Astrocyte (in vitro differentiated cells and primary cell): ENCODE measurements around the gene TAAR8. TPM values are rescaled to one million over a fixed set of nuclear protein-coding genes. Genes with fewer than 3 reads are reported as not detected.

Experiments used
- DNase-seq: peaks from one replicate; pipeline ENCODE4 v3.0.0-alpha.2; 2010; ENCODE audit warnings: low read depth
- FAIRE-seq: peaks from 2 replicates; lab custom pipeline; 2011; peaks lifted over from hg19 to GRCh38; lab: Jason Lieb, UNC
- H2AFZ ChIP-seq: 2 replicates; pipeline ENCODE4 v1.6.0; 2012; ENCODE audit warnings: low read depth, low read length, inconsistent platforms
- H3K27ac ChIP-seq: 2 replicates; pipeline ENCODE4 v1.5.1; 2011; ENCODE audit warnings: low read depth, low read length, inconsistent platforms
- H3K27me3 ChIP-seq: 2 replicates; pipeline ENCODE4 v1.6.0; 2011; ENCODE audit warnings: low read length, inconsistent platforms; ENCODE audit not compliant: insufficient read depth
- H3K36me3 ChIP-seq: 2 replicates; pipeline ENCODE4 v1.5.1; 2011; ENCODE audit warnings: low read length, inconsistent platforms; ENCODE audit not compliant: insufficient read depth
- H3K4me1 ChIP-seq: 2 replicates; pipeline ENCODE4 v1.5.1; 2011; ENCODE audit warnings: low read length, inconsistent platforms; ENCODE audit not compliant: insufficient read depth
- H3K4me2 ChIP-seq: 2 replicates; pipeline ENCODE4 v1.6.0; 2012; ENCODE audit warnings: low read length, inconsistent platforms
- H3K4me3 ChIP-seq: 2 replicates; pipeline ENCODE4 v1.5.1; 2011; ENCODE audit warnings: low read depth, mild to moderate bottlenecking, low read length, inconsistent platforms; ENCODE audit not compliant: insufficient read depth
- H3K79me2 ChIP-seq: 2 replicates; pipeline ENCODE4 v1.6.0; 2012; ENCODE audit warnings: mild to moderate bottlenecking, low read length, inconsistent platforms; ENCODE audit not compliant: insufficient read depth
- H3K9ac ChIP-seq: 2 replicates; pipeline ENCODE4 v1.6.0; 2012; ENCODE audit warnings: mild to moderate bottlenecking, low read length, inconsistent platforms
- H3K9me3 ChIP-seq: 2 replicates; pipeline ENCODE4 v1.5.1; 2012; ENCODE audit warnings: low read depth, mild to moderate bottlenecking, low read length, inconsistent platforms; ENCODE audit not compliant: insufficient read depth
- H4K20me1 ChIP-seq: 2 replicates; pipeline ENCODE4 v1.6.0; 2012; ENCODE audit warnings: low read length, inconsistent platforms; ENCODE audit not compliant: insufficient read depth
- H3K27ac Mint-ChIP-seq: one replicate; pipeline ENCODE4 v1.8.0; 2021; ENCODE audit warnings: mild to moderate bottlenecking, mixed read lengths; ENCODE audit not compliant: unreplicated experiment
- H3K27me3 Mint-ChIP-seq: one replicate; pipeline ENCODE4 v1.8.0; 2021; ENCODE audit warnings: low read depth, mixed read lengths; ENCODE audit not compliant: unreplicated experiment
- H3K36me3 Mint-ChIP-seq: one replicate; pipeline ENCODE4 v1.8.0; 2021; ENCODE audit warnings: low read depth, mixed read lengths; ENCODE audit not compliant: unreplicated experiment
- H3K4me1 Mint-ChIP-seq: one replicate; pipeline ENCODE4 v1.8.0; 2021; ENCODE audit warnings: low read depth, mixed read lengths; ENCODE audit not compliant: unreplicated experiment
- H3K4me3 Mint-ChIP-seq: one replicate; pipeline ENCODE4 v1.8.0; 2021; ENCODE audit warnings: mild to moderate bottlenecking, moderate library complexity, mixed read lengths; ENCODE audit not compliant: unreplicated experiment
- H3K9me3 Mint-ChIP-seq: one replicate; pipeline ENCODE4 v1.8.0; 2021; ENCODE audit warnings: mild to moderate bottlenecking, mixed read lengths; ENCODE audit not compliant: unreplicated experiment
- CTCF ChIP-seq: IDR thresholded peaks from 2 replicates; pipeline ENCODE4 v1.5.1; 2011; ENCODE audit warnings: low read depth, mild to moderate bottlenecking, inconsistent platforms, low read length, moderate library complexity; ENCODE audit not compliant: insufficient read depth
- EZH2 ChIP-seq: IDR thresholded peaks from 2 replicates; pipeline ENCODE4 v1.6.1; 2012; ENCODE audit warnings: mild to moderate bottlenecking, low read length, inconsistent platforms; ENCODE audit not compliant: insufficient read depth
- total RNA-seq: library from RNA; stranded (reverse); gene quantifications from 2 replicates; pipeline ENCODE4 v1.2.1, GENCODE V29; 2021

TAAR8 gene
- total RNA-seq, 1 donor from 2014 or later, result not detected

GRCh38 chr6:132570221-132570777 is 17.8 kb downstream of the TAAR8 start, which contains the start of gene TAAR6:
TAAR6 (plus strand) TSS chr6:132570322; CDS start chr6:132570322, 0 bp downstream.
- Histone ChIP-seq H3K4me3 (no peak within 1 kb of the TSS), H3K27ac (no peak within 1 kb of the TSS), H3K9ac (no peak within 1 kb of the TSS), H2AFZ (no peak within 1 kb of the TSS), H4K20me1 (no peaks in the 10 kb centered on the region), H3K36me3 (no peaks in the 10 kb centered on the region), H3K79me2 (no peaks in the 10 kb centered on the region), H3K9me3 (no peaks in the 10 kb centered on the region), H3K4me1 (no peaks in the 10 kb centered on the region), H3K27me3 (peaks cover 6% of the 10 kb centered on the region), H3K4me2 (no peak within 1 kb of the TSS)
- no peaks in the 10 kb centered on the region for H3K27me3 Mint-ChIP-seq
- no peaks in the 10 kb centered on the region for H3K4me1 Mint-ChIP-seq
- no peaks in the 10 kb centered on the region for H3K36me3 Mint-ChIP-seq
- FAIRE-seq (no peak), DNase-seq (no peak)
- no peak within 1 kb of the TSS for H3K4me3 Mint-ChIP-seq
- H3K27ac Mint-ChIP-seq, result no peak within 1 kb of the TSS
- H3K9me3 Mint-ChIP-seq, result no peaks in the 10 kb centered on the region
- TF ChIP-seq CTCF (no peak), EZH2 (no peak)

- H3K36me3 Mint-ChIP-seq, result no peaks in the 10 kb centered on the region
- TF ChIP-seq EZH2, result no peak
- no peak for TF ChIP-seq CTCF
- peaks cover 3% of the 10 kb centered on the region for H3K27me3 ChIP-seq
- no peak overlapping the region for H3K27ac Mint-ChIP-seq
- H3K4me1 Mint-ChIP-seq, result no peaks in the 10 kb centered on the region
- no peak overlapping the region for H3K4me3 ChIP-seq
- H3K4me2 ChIP-seq, result no peak overlapping the region
- no peaks in the 10 kb centered on the region for H3K9me3 Mint-ChIP-seq
- no peaks in the 10 kb centered on the region for H3K9me3 ChIP-seq
- H2AFZ ChIP-seq, result no peak overlapping the region
- FAIRE-seq (no peak), DNase-seq (no peak)
- H3K36me3 ChIP-seq, result no peaks in the 10 kb centered on the region
- H3K9ac ChIP-seq, result no peak overlapping the region
- H3K27ac ChIP-seq, result no peak overlapping the region
- no peak overlapping the region for H3K4me3 Mint-ChIP-seq
- H3K4me1 ChIP-seq, result no peaks in the 10 kb centered on the region
- H3K27me3 Mint-ChIP-seq, result no peaks in the 10 kb centered on the region
- H4K20me1 ChIP-seq, result no peaks in the 10 kb centered on the region
- no peaks in the 10 kb centered on the region for H3K79me2 ChIP-seq
These were observed 19.3 kb downstream of the TAAR8 start for GRCh38 chr6:132571774-132572173.

DNA sequence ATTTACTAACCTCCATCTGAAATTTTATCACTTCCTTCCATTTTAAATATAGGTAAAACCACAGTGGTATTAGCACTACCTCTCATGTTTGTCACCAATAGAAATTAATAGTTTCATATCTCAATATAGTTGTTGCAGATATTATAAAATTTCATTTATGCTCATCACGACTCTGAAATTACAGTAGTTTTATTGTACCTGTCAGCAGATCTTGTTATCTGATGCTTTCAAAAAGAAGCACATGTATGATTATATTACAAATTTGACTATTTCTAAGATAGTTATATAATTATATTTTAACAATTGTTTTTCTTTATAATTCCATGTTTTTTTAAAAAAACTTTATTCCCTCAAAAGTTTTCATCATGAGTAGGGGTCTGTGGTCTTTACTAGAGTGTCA is 32.2 kb downstream of the TAAR8 start:
- Histone ChIP-seq H3K4me2 (no peak overlapping the region), H3K27ac (no peak overlapping the region), H3K79me2 (no peaks in the 10 kb centered on the region), H3K4me1 (no peaks in the 10 kb centered on the region), H3K36me3 (no peaks in the 10 kb centered on the region), H4K20me1 (no peaks in the 10 kb centered on the region), H3K27me3 (peaks cover 8% of the 10 kb centered on the region), H2AFZ (no peak overlapping the region), H3K9me3 (no peaks in the 10 kb centered on the region), H3K4me3 (no peak overlapping the region), H3K9ac (no peak overlapping the region)
- Mint-ChIP-seq H3K27ac (no peak overlapping the region), H3K27me3 (no peaks in the 10 kb centered on the region), H3K9me3 (peaks cover 2% of the 10 kb centered on the region), H3K4me3 (no peak overlapping the region), H3K4me1 (no peaks in the 10 kb centered on the region), H3K36me3 (no peaks in the 10 kb centered on the region)
- FAIRE-seq (no peak), DNase-seq (no peak)
- no peak for TF ChIP-seq EZH2
- TF ChIP-seq CTCF, result no peak
